Small intestine (tissue), 7 donors: ENCODE results near the gene PEMT. TPM values are rescaled to one million over a fixed set of nuclear protein-coding genes. Genes with fewer than 3 reads are reported as not detected.

Experiments
- DNase-seq, 2 donors: peaks; one replicate each; pipeline versions ENCODE4 v3.0.0 to v3.0.0-alpha.2; 2013
- FAIRE-seq: peaks from 2 replicates; lab custom pipeline; 2012; peaks lifted over from hg19 to GRCh38; lab: Jason Lieb, UNC
- H3K27ac ChIP-seq, 3 donors: one replicate each; pipeline ENCODE4 v1.5.1; 2013; ENCODE audit warnings: low read length in 2 of 3, mild to moderate bottlenecking in 2 of 3, control low read depth in 1 of 3, inconsistent platforms in 1 of 3, low read depth in 1 of 3, moderate library complexity in 1 of 3
- H3K27me3 ChIP-seq, 3 donors: one replicate each; pipeline ENCODE4 v1.6.1; 2013; ENCODE audit warnings: low read length in 3 of 3, inconsistent platforms in 1 of 3; ENCODE audit not compliant: control insufficient read depth in 3 of 3, insufficient read depth in 3 of 3
- H3K36me3 ChIP-seq, 3 donors: one replicate each; pipeline ENCODE4 v1.6.1; 2013; ENCODE audit warnings: low read length in 3 of 3, inconsistent platforms in 1 of 3, low read depth in 1 of 3, mild to moderate bottlenecking in 1 of 3, moderate library complexity in 1 of 3; ENCODE audit not compliant: control insufficient read depth in 3 of 3, insufficient read depth in 2 of 3
- H3K4me1 ChIP-seq, 3 donors: one replicate each; pipeline ENCODE4 v1.6.1; 2013; ENCODE audit warnings: low read length in 2 of 3, inconsistent platforms in 1 of 3, low read depth in 1 of 3, mild to moderate bottlenecking in 1 of 3, moderate library complexity in 1 of 3; ENCODE audit not compliant: control insufficient read depth in 3 of 3, insufficient read depth in 2 of 3
- H3K4me3 ChIP-seq, 3 donors: one replicate each; pipeline ENCODE4 v1.5.1; 2013; ENCODE audit warnings: low read length in 3 of 3, control low read depth in 1 of 3, inconsistent platforms in 1 of 3, low read depth in 1 of 3, mild to moderate bottlenecking in 1 of 3, moderate library complexity in 1 of 3
- H3K9me3 ChIP-seq, 2 donors: one replicate each; pipeline ENCODE4 v1.6.1; 2013; ENCODE audit warnings: low read depth in 1 of 2, low read length in 1 of 2; ENCODE audit not compliant: control insufficient read depth in 2 of 2, insufficient read depth in 1 of 2
- WGBS, 3 donors: extraction: QIAGEN DNeasy Blood & Tissue Kit; methylation state at CpG; one replicate each; pipeline ENCODE4 v1.1.7; 2013; 5-methylcytosine and 5-hydroxymethylcytosine counted together
- polyA plus RNA-seq, 4 donors: library from polyadenylated mRNA; stranded (reverse) in 3 of 4; unstranded in 1 of 4; fragments of 200-250 nt in 3 of 4; fragments of 120-200 nt in 1 of 4; gene quantifications; one replicate each; pipeline versions ENCODE4 v1.2.1 to v1.2.3, GENCODE V29; 2013
- donor health status: healthy with polysubstance abuse.
- donor health status: control.
- donor health status: control.
- donor health status: Bipolar disorder and iron deficiency.
- donor health status: healthy.

PEMT gene
- polyA plus RNA-seq, 4 donors, result 23.0 to 42.0 (median 32.8) TPM

DNA sequence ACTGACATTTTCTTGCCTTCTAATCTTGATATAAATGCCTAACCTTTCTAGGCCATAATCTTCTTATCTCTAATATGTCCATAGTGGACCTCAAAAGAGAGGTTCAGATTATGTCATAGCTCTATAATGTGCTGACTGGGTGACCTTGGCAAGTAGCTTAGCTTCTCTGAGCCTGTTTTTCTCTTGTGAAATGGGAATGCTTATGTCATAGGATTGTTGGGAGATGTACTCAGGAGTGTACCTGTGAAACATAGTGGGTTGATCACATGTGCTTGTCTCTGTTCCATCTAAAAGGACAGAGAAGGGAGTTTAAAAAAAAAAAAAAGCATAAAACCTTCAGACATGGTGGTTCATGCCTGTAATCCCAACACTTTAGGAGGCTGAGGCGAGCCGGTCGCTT lies 112.3 kb downstream of the PEMT start:
- DNase-seq (peak in 1 of 2 donors; percentile 13), FAIRE-seq (no peak)
- WGBS, 3 donors, result 94 to 99% (median 97%) methylated on average over 3 of the region's 3 CpGs
- no peak overlapping the region for H3K27ac ChIP-seq
- H3K36me3 ChIP-seq, result peaks cover 0 to 17% (median 0%) of the 10 kb centered on the region in 3 donors
- H3K9me3 ChIP-seq, result no peaks in the 10 kb centered on the region
- H3K4me3 ChIP-seq, result no peak overlapping the region
- H3K4me1 ChIP-seq, result peaks cover 3 to 7% (median 3%) of the 10 kb centered on the region in 3 donors
- H3K27me3 ChIP-seq, result no peaks in the 10 kb centered on the region

DNA sequence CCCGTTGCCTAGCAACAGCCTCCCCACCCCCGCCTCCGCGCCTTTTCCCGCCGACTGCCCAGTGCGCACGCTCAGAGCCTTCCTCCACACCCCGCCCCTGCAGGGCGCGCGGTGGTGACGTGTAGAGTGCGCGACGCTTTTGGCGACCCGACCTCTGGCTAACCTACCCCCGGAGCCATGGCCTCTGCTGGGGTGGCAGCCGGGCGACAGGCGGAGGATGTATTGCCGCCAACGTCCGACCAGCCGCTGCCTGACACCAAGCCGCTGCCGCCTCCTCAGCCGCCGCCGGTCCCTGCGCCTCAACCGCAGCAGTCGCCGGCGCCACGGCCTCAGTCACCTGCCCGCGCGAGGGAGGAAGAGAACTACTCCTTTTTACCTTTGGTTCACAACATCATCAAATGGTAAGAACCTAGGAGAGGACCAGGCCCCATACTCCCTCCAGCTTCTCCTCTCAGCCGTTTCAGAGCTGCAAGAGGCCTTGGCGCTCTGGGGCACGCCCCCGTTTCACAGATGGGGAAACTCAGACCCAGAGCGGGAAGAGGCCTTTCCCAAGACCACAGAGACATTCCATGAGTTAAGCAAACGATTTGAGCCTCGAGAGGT lies 114.5 kb downstream of the PEMT start, which contains the start of gene MED9:
Gene MED9, plus strand, starts transcription at position 136 of the 603 bp plus-strand sequence. Its CDS starts 42 bp downstream, at position 178.
- Histone ChIP-seq H3K36me3 (peaks cover 0 to 11% (median 0%) of the 10 kb centered on the region in 3 donors), H3K4me1 (peaks cover 3 to 7% (median 3%) of the 10 kb centered on the region in 3 donors), H3K27me3 (no peaks in the 10 kb centered on the region), H3K4me3 (peak within 1 kb of the TSS; percentile 75 to 86 (median 80)), H3K9me3 (no peaks in the 10 kb centered on the region), H3K27ac (peak within 1 kb of the TSS; percentile 82 to 97 (median 91))
- no peak for FAIRE-seq
- DNase-seq, result peak; percentile 93 to 96
- WGBS, 3 donors, result 0% methylated on average over 39 to 47 of the region's 47 CpGs

DNA sequence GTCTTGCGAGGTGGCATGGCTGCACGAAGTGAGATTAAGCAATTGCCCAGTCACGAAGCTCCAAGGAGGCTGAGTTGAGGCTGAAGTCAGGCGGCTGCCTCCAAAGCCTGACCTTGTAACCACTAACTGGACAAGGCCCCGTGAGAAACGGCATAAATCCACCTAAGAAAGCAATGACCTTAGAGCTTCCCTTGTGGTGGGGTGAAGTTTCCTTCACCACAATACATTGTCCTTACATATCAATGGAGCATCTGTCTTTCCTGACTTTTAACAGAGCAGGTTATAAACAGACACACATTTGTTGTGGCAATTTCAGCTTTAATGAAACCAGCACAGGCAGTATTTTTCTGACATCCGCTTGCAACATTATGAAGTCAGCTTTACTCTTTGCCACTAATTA lies 117.2 kb downstream of the PEMT start:
- H3K36me3 ChIP-seq, result no peaks in the 10 kb centered on the region
- FAIRE-seq, result no peak
- 74 to 87% (median 79%) methylated on average over 7 of the region's 7 CpGs for WGBS, 3 donors
- H3K9me3 ChIP-seq, result no peaks in the 10 kb centered on the region
- H3K27ac ChIP-seq, result no peak overlapping the region
- no peak for DNase-seq
- peaks cover 0 to 9% (median 0%) of the 10 kb centered on the region in 3 donors for H3K27me3 ChIP-seq
- H3K4me3 ChIP-seq, result no peak overlapping the region
- H3K4me1 ChIP-seq, result peaks cover 3 to 7% (median 3%) of the 10 kb centered on the region in 3 donors

DNA sequence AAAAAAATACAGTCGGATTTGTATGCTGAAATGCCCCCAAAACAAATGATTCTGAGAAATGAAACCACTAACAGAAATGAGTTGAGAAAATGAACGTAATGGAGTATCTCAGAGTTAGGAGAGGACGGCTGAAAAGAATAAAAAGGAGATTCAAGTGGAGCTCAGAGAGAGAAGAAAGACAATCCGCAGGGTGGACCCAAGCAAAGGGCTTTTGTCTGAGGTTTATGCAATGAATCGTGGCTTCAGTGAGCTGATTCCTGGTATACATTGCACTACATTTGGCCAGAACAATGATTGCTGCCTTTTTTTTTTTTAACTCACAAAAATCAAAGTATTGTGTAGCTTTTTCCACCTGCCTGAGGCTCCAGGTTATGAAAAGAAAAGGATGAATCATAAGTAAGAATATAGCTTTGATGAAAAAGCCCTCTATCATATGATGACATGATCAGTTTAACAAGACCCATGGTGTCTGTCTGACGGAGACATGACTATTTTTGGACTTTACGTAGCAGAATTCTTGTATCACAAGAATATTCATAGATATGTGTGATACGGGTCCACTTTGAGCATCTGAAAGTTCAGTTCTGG lies 119.1 kb downstream of the PEMT start:
- Histone ChIP-seq H3K4me3 (no peak overlapping the region), H3K4me1 (peaks cover 0 to 3% (median 0%) of the 10 kb centered on the region in 3 donors), H3K9me3 (no peaks in the 10 kb centered on the region), H3K36me3 (no peaks in the 10 kb centered on the region), H3K27me3 (peaks cover 0 to 9% (median 0%) of the 10 kb centered on the region in 3 donors), H3K27ac (no peak overlapping the region)
- 48 to 63% (median 48%) methylated on average over 8 of the region's 8 CpGs for whole genome bisulfite sequencing, 3 donors
- no peak for DNase-seq
- no peak for FAIRE-seq

DNA sequence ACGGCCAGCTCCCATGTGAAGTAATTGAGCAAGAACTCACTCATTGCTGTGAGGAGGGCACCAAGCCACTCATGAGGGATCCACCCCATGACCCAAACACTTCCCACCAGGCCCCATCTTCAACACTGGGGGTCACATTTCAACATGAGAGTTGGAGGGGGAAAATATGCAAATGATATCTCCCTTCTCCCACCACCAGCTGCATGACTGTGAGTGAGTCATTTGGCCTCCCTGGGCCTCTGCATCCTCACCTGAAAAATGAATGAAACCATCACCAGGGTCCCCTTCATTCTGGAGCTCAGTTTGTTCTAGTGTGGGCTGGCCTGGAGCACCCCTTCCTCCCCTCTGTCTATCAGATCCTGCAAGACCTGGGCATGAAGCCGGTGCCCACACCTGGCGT lies 121.5 kb downstream of the PEMT start:
- Histone ChIP-seq H3K4me1 (peaks cover 0 to 7% (median 0%) of the 10 kb centered on the region in 3 donors), H3K27me3 (peaks cover 0 to 9% (median 0%) of the 10 kb centered on the region in 3 donors), H3K9me3 (no peaks in the 10 kb centered on the region), H3K36me3 (no peaks in the 10 kb centered on the region), H3K4me3 (no peak overlapping the region), H3K27ac (no peak overlapping the region)
- DNase-seq (no peak), FAIRE-seq (no peak)
- 85 to 95% (median 91%) methylated on average over 3 of the region's 3 CpGs for WGBS, 3 donors

DNA sequence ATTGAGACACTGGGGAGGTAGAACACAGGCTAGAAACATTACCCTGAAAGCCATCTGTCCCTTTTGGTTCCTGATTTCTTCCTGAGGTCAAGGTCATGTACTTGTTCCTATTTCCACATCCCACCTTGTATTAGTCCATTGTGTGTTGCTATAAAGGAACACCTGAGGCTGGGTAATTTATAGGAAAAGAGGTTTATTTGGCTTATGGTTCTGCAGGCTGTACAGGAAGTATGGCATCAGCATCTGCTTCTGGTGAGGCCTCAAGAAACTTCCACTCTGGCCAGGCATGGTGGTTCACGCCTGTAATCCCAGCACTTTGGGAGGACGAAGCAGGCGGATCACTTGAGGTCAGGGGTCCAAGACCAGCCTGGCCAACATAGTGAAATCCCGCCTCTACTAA lies 122.2 kb downstream of the PEMT start:
- H3K4me3 ChIP-seq, result no peak overlapping the region
- H3K27ac ChIP-seq, result no peak overlapping the region
- no peaks in the 10 kb centered on the region for H3K36me3 ChIP-seq
- peaks cover 0 to 9% (median 0%) of the 10 kb centered on the region in 3 donors for H3K27me3 ChIP-seq
- DNase-seq (no peak), FAIRE-seq (no peak)
- 95 to 96% (median 96%) methylated on average over 4 of the region's 4 CpGs for WGBS, 3 donors
- peaks cover 0 to 7% (median 0%) of the 10 kb centered on the region in 3 donors for H3K4me1 ChIP-seq
- H3K9me3 ChIP-seq, result no peaks in the 10 kb centered on the region

DNA sequence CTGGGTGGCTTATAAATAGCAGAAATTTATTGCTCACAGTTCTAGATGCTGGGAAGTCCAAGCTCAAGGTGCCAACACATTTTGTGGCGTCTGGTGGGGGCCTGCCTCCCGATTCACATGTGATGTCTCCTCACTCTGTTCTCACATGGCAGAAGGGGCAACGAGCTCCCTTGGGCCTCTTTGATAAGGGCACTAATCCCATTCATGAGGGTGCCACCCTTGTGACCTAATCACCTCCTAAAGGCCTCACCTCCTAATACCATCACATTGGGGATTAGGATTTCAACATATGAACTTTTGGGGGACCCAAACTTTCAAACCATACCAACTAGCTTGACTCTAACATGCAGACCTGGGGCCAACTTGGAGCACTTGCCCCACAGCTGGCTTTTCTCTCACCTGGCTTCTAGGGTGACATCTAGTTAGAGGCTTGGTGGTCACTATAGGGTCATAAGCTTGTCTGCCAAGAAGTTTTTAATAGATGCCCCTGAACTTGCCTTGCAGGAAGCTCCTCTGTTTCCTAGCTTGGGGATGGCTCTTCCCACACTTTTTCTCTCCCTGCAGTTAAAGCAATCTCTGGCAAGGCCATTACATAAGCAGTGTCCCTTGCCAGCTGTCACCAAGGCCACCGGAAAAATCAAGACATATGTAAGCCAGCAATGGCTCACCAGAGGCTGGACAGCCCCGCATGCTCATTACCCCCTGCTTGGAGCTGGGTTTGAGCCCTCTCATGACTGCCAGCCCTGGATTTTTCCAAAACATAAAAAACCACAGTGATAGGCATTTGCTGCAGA lies 123.1 kb downstream of the PEMT start:
- H3K4me1 ChIP-seq, result peaks cover 0 to 7% (median 0%) of the 10 kb centered on the region in 3 donors
- 64 to 75% (median 68%) methylated on average over 5 of the region's 5 CpGs for WGBS, 3 donors
- H3K27me3 ChIP-seq, result peaks cover 0 to 9% (median 0%) of the 10 kb centered on the region in 3 donors
- FAIRE-seq (no peak), DNase-seq (no peak)
- no peaks in the 10 kb centered on the region for H3K9me3 ChIP-seq
- no peak overlapping the region for H3K4me3 ChIP-seq
- peak overlapping the region in 1 of 3 donors; percentile 42 for H3K27ac ChIP-seq
- H3K36me3 ChIP-seq, result no peaks in the 10 kb centered on the region

DNA sequence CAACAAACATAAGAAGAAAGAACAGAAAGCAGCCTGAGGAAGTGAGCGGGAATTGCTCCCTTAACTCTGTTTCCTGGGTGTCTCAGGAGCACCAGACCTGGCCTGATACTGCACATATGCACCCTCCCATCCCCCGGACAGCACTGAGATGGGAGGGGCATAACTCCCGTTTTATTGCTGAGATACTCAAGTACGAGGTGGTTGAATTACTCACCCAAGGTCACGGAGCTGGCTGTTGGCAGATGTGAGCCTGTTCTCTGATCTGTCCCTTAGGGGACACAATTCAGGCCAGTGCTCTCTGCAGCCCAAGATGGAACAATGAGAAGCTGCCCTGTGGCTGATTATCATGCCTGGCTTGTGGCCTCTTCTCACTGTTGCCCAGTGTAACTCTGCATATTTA lies 123.8 kb downstream of the PEMT start:
- DNase-seq, result peak; percentile 82 to 89
- WGBS, 3 donors, result 23 to 54% (median 29%) methylated on average over 5 of the region's 5 CpGs
- FAIRE-seq, result no peak
- Histone ChIP-seq H3K27ac (peak overlapping the region in 1 of 3 donors; percentile 42), H3K36me3 (no peaks in the 10 kb centered on the region), H3K27me3 (peaks cover 0 to 9% (median 0%) of the 10 kb centered on the region in 3 donors), H3K4me3 (no peak overlapping the region), H3K4me1 (peaks cover 0 to 7% (median 0%) of the 10 kb centered on the region in 3 donors), H3K9me3 (no peaks in the 10 kb centered on the region)
